Hepatocyte (in vitro differentiated cells): Measurements from ENCODE around the gene DIPK1A. TPM values are rescaled to one million over a fixed set of nuclear protein-coding genes. Genes with fewer than 3 reads are reported as not detected.

Source experiments
- DNase-seq: peaks from one replicate; pipeline ENCODE4 v3.0.0-alpha.2; 2016; ENCODE audit warnings: low spot score
- H2AFZ ChIP-seq: fragments of 200-600 bp; sonication (generic); 2 replicates; pipeline ENCODE4 v1.6.0; 2016; ENCODE audit warnings: antibody characterized with exemption, mild to moderate bottlenecking
- H3K27ac ChIP-seq: fragments of 200-600 bp; sonication (generic); 2 replicates; pipeline ENCODE4 v1.5.1; 2016; ENCODE audit warnings: mild to moderate bottlenecking
- H3K27me3 ChIP-seq: fragments of 200-600 bp; sonication (generic); 2 replicates; pipeline ENCODE4 v1.6.1; 2016
- H3K36me3 ChIP-seq: fragments of 200-600 bp; sonication (generic); replicated peaks from 2 replicates; pipeline ENCODE4 v1.5.1; 2016; ENCODE audit warnings: low read depth; ENCODE audit not compliant: insufficient read depth
- H3K4me1 ChIP-seq: fragments of 200-600 bp; sonication (generic); 2 replicates; pipeline ENCODE4 v1.5.1; 2016; ENCODE audit warnings: mild to moderate bottlenecking, moderate library complexity; ENCODE audit not compliant: insufficient read depth
- H3K4me2 ChIP-seq: fragments of 200-600 bp; sonication (generic); 2 replicates; pipeline ENCODE4 v1.6.0; 2016
- H3K4me3 ChIP-seq: fragments of 200-600 bp; sonication (generic); 2 replicates; pipeline ENCODE4 v1.5.1; 2016; ENCODE audit warnings: mild to moderate bottlenecking
- H3K79me2 ChIP-seq: fragments of 200-600 bp; sonication (generic); 2 replicates; pipeline ENCODE4 v1.6.0; 2017; ENCODE audit warnings: mild to moderate bottlenecking
- H3K9me2 ChIP-seq: fragments of 200-600 bp; sonication (generic); replicated peaks from 2 replicates; pipeline ENCODE4 v1.6.0; 2017; ENCODE audit warnings: mild to moderate bottlenecking; ENCODE audit not compliant: insufficient read depth
- H3K9me3 ChIP-seq: fragments of 200-600 bp; sonication (generic); 2 replicates; pipeline ENCODE4 v1.5.1; 2016; ENCODE audit warnings: low read depth, mild to moderate bottlenecking
- H4K20me1 ChIP-seq: fragments of 200-600 bp; sonication (generic); 2 replicates; pipeline ENCODE4 v1.6.0; 2016; ENCODE audit warnings: mild to moderate bottlenecking; ENCODE audit not compliant: insufficient read depth, poor library complexity, severe bottlenecking
- CTCF ChIP-seq: fragments of 200-600 bp; sonication (generic); IDR thresholded peaks from 2 replicates; pipeline ENCODE4 v1.5.1; 2016; ENCODE audit warnings: antibody characterized with exemption, mild to moderate bottlenecking; ENCODE audit not compliant: poor library complexity
- EZH2 ChIP-seq: fragments of 200-600 bp; sonication (generic); IDR thresholded peaks from 2 replicates; pipeline ENCODE4 v1.6.1; 2016; ENCODE audit warnings: antibody characterized with exemption, mild to moderate bottlenecking, borderline replicate concordance
- EZH2phosphoT487 ChIP-seq: fragments of 200-600 bp; sonication (generic); IDR thresholded peaks from one replicate; pipeline ENCODE4 v1.6.1; 2018; ENCODE audit warnings: antibody characterized with exemption, mild to moderate bottlenecking, low read depth, moderate library complexity; ENCODE audit not compliant: unreplicated experiment, severe bottlenecking
- WGBS: methylation state at CpG from one replicate; pipeline ENCODE4 v1.1.6; 2016; ENCODE audit warnings: low lambda C conversion rate; ENCODE audit errors: missing lambda C conversion rate; 5-methylcytosine and 5-hydroxymethylcytosine counted together
- polyA plus RNA-seq: library from polyadenylated mRNA; unstranded; fragments of >200 nt; fragmentation: Nextera tagmentation; extraction: Ambion mirVana; gene quantifications from 2 replicates; pipeline ENCODE4 v1.2.1, GENCODE V29; 2016
- total RNA-seq: library from RNA; depleted of rRNA; stranded (reverse); fragments of >200 nt; gene quantifications from 2 replicates; pipeline ENCODE4 v1.2.3, GENCODE V29; 2014

Gene DIPK1A
- total and polyA plus RNA-seq, 2 experiments from 2014 or later = 18.0 to 19.7 TPM

DNA sequence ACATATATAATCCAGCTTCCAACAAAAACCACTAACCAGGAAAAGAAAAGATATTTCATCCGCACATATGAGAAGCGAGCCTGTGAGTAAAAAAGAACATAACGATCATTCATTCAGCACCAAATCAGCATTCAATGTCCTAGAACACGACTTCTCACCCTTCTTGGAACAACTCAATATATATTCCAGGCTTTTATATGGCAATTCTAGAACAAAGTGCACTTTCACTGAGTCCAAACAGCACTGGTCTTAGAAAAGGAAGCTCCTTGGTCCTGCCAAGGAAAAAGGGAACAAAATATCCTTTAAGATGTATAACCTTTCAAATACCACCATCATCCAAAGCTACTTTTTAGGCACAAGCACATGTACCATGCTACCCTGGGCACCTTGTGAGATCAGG, 84.9 kb downstream of the DIPK1A start:
- H3K27me3 ChIP-seq = no peaks in the 10 kb centered on the region
- H2AFZ ChIP-seq = no peak overlapping the region
- H3K4me1 ChIP-seq = no peaks in the 10 kb centered on the region
- no peak overlapping the region for H3K27ac ChIP-seq
- no peaks in the 10 kb centered on the region for H3K79me2 ChIP-seq
- no peaks in the 10 kb centered on the region for H3K36me3 ChIP-seq
- 90% methylated on average over 4 of the region's 4 CpGs for WGBS
- H3K9me3 ChIP-seq = no peaks in the 10 kb centered on the region
- no peak for TF ChIP-seq EZH2phosphoT487
- no peak for TF ChIP-seq EZH2
- no peak for TF ChIP-seq CTCF
- no peak overlapping the region for H3K4me3 ChIP-seq
- DNase-seq = no peak
- H3K4me2 ChIP-seq = no peak overlapping the region
- no peaks in the 10 kb centered on the region for H4K20me1 ChIP-seq
- no peaks in the 10 kb centered on the region for H3K9me2 ChIP-seq

DNA sequence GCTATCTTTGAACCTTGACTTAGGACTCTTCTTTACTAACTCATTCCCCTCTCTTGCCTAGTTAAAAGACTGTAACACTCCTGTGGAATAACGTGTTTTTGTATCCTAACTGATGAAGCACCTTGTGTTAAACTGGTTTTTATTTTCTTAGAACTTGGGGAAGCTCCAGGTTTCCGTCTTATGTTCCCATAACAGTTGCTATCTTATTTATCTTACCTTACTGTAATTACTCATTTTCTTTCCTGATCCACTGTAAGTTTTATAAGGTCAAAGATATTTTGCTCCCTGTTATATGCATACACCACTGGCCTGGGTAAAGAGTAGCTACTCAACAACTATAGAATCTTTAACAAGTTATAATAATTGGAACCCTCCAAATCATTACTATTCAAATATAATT, 86.3 kb downstream of the DIPK1A start:
- H3K36me3 ChIP-seq = no peaks in the 10 kb centered on the region
- H3K4me3 ChIP-seq = no peak overlapping the region
- TF ChIP-seq EZH2 = no peak
- TF ChIP-seq CTCF = no peak
- no peak for TF ChIP-seq EZH2phosphoT487
- H3K4me2 ChIP-seq = no peak overlapping the region
- no peaks in the 10 kb centered on the region for H3K27me3 ChIP-seq
- H3K27ac ChIP-seq = no peak overlapping the region
- WGBS = 82% methylated on average over 2 of the region's 2 CpGs
- no peaks in the 10 kb centered on the region for H3K9me2 ChIP-seq
- H2AFZ ChIP-seq = no peak overlapping the region
- no peaks in the 10 kb centered on the region for H3K9me3 ChIP-seq
- no peaks in the 10 kb centered on the region for H3K4me1 ChIP-seq
- no peaks in the 10 kb centered on the region for H3K79me2 ChIP-seq
- no peak for DNase-seq
- no peaks in the 10 kb centered on the region for H4K20me1 ChIP-seq

DNA sequence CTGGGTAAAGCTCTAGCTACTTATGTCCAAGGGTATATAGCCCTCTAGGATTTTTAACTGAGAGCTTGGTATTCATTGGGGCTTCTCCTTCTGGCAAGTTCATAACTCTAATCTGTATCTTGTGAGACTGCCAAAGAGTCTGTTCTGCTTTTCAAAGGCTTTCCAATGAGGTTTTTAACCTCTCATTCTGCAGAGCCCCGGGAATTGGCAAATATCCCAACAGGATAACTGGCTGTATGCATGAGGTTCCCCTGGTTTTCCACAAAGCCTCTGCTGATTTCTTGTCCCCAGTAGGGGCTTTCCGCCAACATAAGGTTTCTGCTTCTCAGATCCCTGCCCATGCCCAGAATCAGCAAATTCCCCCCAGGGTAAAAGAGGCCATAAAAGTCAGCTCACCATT, 88.5 kb downstream of the DIPK1A start:
- Histone ChIP-seq H3K79me2 (no peaks in the 10 kb centered on the region), H3K4me3 (no peak overlapping the region), H3K27ac (no peak overlapping the region), H3K4me1 (no peaks in the 10 kb centered on the region), H3K4me2 (no peak overlapping the region), H2AFZ (no peak overlapping the region), H3K27me3 (no peaks in the 10 kb centered on the region), H3K36me3 (no peaks in the 10 kb centered on the region), H3K9me3 (no peaks in the 10 kb centered on the region), H3K9me2 (no peaks in the 10 kb centered on the region), H4K20me1 (no peaks in the 10 kb centered on the region)
- DNase-seq = no peak
- TF ChIP-seq CTCF = no peak
- no peak for TF ChIP-seq EZH2
- no peak for TF ChIP-seq EZH2phosphoT487
- whole genome bisulfite sequencing = 93% methylated on average over 2 of the region's 2 CpGs

DNA sequence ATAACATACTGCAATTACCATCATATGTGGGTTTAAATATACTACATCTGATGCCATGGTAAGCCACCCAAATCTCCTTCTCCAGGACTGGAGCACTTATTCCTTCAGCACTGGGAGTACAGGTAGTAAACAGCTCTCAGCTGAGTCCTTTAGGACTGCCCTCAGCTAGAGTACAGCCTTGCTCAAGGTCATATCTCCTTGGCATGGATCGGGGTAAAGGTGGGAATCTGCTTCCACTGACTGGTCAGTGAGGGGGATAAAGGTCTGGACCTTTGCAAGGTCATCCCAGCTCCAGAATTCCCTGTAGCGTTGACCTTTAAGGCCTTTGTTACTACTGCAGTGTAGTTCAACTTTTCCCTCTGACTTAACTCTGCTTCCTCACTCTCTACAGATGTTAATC, 90.7 kb downstream of the DIPK1A start:
- TF ChIP-seq EZH2phosphoT487 (no peak), EZH2 (no peak), CTCF (no peak)
- Histone ChIP-seq H2AFZ (no peak overlapping the region), H3K9me2 (no peaks in the 10 kb centered on the region), H3K4me2 (no peak overlapping the region), H3K79me2 (no peaks in the 10 kb centered on the region), H3K27me3 (no peaks in the 10 kb centered on the region), H3K4me1 (no peaks in the 10 kb centered on the region), H3K9me3 (no peaks in the 10 kb centered on the region), H3K27ac (no peak overlapping the region), H3K4me3 (no peak overlapping the region), H3K36me3 (no peaks in the 10 kb centered on the region), H4K20me1 (no peaks in the 10 kb centered on the region)
- no peak for DNase-seq
- 95% methylated on average over 2 of the region's 2 CpGs for WGBS
